ENCODE measurements around the gene TYW1.

Gene TYW1

DNA sequence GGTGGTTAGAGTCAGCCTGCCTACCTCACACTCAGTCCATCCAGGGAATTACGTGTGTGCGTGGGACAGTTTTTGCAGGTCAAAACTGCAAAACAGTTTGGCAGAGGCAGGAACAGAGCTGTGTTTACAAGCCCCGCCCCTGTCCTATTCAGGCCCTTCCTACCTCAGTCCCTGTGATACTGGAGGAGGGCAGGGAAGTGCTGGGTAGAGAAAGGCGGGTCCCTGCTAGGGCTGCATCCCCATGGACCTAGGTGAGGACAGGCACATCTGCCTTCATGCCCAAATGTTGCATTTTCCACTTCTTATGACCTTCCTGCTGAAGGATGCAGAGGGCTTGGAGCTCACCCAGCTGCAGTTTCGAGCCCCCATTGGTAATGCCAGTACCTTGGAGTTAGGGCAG lies 26.3 kb upstream of the TYW1 start:
- Histone ChIP-seq H3K4me1 (ENCODE audit: control insufficient read depth, insufficient read depth, low read length) (no peaks in the 10 kb centered on the region), H3K27ac (ENCODE audit: extremely low read depth, low read depth, low read length) (no peak overlapping the region), H3K4me3 (ENCODE audit: low read depth, low read length) (no peak overlapping the region), H3K36me3 (ENCODE audit: control insufficient read depth in 2 of 2, insufficient read depth in 1 of 2, low read length in 2 of 2) (no peaks in the 10 kb centered on the region), H3K9me3 (ENCODE audit: control insufficient read depth, insufficient read depth, low read depth, low read length) (no peaks in the 10 kb centered on the region)
- ChIA-PET POLR2A (no interaction called here), CTCF (no interaction called here)
- TF ChIP-seq, protein P1, sequence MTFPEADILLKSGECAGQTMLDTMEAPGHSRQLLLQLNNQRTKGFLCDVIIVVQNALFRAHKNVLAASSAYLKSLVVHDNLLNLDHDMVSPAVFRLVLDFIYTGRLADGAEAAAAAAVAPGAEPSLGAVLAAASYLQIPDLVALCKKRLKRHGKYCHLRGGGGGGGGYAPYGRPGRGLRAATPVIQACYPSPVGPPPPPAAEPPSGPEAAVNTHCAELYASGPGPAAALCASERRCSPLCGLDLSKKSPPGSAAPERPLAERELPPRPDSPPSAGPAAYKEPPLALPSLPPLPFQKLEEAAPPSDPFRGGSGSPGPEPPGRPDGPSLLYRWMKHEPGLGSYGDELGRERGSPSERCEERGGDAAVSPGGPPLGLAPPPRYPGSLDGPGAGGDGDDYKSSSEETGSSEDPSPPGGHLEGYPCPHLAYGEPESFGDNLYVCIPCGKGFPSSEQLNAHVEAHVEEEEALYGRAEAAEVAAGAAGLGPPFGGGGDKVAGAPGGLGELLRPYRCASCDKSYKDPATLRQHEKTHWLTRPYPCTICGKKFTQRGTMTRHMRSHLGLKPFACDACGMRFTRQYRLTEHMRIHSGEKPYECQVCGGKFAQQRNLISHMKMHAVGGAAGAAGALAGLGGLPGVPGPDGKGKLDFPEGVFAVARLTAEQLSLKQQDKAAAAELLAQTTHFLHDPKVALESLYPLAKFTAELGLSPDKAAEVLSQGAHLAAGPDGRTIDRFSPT (tag by site-specific recombination; IDR thresholded peaks at IDR 0.05), result no peak
- TF ChIP-seq ZSCAN23 (tag by site-specific recombination; IDR thresholded peaks at IDR 0.05) (no peak), ZNF221 (tag by site-specific recombination; IDR thresholded peaks at IDR 0.05; ENCODE audit: borderline replicate concordance) (no peak), BCL11A (tag by site-specific recombination; IDR thresholded peaks at IDR 0.05; ENCODE audit: low read depth) (no peak), RBAK (tag by site-specific recombination; IDR thresholded peaks at IDR 0.05) (no peak), ZNF600 (tag by site-specific recombination; IDR thresholded peaks at IDR 0.05) (no peak), ZNF202 (tag by site-specific recombination; IDR thresholded peaks at IDR 0.05; ENCODE audit: borderline replicate concordance) (no peak), ZNF830 (tag by site-specific recombination; IDR thresholded peaks at IDR 0.05; ENCODE audit: low read depth) (no peak), ZNF433 (tag by site-specific recombination; IDR thresholded peaks at IDR 0.05; ENCODE audit: low read depth) (no peak), MYNN (tag by site-specific recombination; IDR thresholded peaks at IDR 0.05; ENCODE audit: borderline replicate concordance) (no peak), ZNF623 (tag by site-specific recombination; IDR thresholded peaks at IDR 0.05) (no peak)
- TF ChIP-seq, protein P2, sequence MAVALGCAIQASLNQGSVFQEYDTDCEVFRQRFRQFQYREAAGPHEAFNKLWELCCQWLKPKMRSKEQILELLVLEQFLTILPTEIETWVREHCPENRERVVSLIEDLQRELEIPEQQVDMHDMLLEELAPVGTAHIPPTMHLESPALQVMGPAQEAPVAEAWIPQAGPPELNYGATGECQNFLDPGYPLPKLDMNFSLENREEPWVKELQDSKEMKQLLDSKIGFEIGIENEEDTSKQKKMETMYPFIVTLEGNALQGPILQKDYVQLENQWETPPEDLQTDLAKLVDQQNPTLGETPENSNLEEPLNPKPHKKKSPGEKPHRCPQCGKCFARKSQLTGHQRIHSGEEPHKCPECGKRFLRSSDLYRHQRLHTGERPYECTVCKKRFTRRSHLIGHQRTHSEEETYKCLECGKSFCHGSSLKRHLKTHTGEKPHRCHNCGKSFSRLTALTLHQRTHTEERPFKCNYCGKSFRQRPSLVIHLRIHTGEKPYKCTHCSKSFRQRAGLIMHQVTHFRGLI (tag by site-specific recombination; IDR thresholded peaks at IDR 0.05), result no peak
- TF ChIP-seq, protein P3, sequence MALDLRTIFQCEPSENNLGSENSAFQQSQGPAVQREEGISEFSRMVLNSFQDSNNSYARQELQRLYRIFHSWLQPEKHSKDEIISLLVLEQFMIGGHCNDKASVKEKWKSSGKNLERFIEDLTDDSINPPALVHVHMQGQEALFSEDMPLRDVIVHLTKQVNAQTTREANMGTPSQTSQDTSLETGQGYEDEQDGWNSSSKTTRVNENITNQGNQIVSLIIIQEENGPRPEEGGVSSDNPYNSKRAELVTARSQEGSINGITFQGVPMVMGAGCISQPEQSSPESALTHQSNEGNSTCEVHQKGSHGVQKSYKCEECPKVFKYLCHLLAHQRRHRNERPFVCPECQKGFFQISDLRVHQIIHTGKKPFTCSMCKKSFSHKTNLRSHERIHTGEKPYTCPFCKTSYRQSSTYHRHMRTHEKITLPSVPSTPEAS (tag by site-specific recombination; IDR thresholded peaks at IDR 0.05), result no peak
- TF ChIP-seq, protein P4, sequence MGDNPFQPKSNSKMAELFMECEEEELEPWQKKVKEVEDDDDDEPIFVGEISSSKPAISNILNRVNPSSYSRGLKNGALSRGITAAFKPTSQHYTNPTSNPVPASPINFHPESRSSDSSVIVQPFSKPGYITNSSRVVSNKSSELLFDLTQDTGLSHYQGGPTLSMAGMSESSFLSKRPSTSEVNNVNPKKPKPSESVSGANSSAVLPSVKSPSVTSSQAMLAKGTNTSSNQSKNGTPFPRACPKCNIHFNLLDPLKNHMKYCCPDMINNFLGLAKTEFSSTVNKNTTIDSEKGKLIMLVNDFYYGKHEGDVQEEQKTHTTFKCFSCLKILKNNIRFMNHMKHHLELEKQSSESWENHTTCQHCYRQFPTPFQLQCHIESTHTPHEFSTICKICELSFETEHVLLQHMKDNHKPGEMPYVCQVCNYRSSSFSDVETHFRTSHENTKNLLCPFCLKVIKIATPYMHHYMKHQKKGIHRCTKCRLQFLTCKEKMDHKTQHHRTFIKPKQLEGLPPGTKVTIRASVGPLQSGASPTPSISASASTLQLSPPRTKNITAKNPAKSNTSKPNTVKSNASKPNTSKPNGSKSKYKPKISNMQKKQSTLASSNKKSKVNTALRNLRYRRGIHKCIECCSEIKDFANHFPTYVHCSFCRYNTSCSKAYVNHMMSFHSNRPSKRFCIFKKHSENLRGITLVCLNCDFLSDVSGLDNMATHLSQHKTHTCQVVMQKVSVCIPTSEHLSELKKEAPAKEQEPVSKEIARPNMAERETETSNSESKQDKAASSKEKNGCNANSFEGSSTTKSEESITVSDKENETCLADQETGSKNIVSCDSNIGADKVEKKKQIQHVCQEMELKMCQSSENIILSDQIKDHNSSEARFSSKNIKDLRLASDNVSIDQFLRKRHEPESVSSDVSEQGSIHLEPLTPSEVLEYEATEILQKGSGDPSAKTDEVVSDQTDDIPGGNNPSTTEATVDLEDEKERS (tag by site-specific recombination; IDR thresholded peaks at IDR 0.05), result no peak

DNA sequence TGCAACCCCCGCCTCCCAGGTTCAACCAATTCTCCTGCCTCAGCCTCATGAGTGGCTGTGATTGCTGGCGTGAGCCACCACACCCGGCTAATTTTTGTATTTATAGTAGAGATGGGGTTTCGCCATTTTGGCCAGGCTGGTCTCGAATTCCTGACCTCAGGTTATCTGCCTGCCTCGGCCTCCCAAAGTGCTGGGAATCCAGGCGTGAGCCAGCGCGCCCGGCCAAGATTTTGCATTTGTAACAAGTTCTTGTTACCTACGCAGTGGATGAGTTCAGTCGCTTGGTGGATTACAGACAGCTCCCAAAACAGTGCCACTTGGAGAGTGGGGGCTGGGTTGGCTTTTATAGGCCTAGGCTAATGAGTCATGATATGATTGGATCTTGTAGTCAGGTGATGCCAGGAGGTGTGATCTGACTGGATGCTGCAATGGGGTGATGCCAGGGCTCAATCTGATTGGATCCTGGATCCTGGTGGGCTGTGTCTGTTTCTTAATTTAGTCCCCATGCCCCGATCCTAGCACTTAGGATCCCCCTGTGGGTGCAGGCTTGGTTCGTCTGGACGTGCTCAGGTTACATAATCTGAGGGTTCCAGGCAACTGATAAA lies 21.5 kb upstream of the TYW1 start:
- ChIA-PET POLR2A (no interaction called here), CTCF (no interaction called here)
- H3K4me1 ChIP-seq (ENCODE audit: control insufficient read depth, insufficient read depth, low read length), result no peaks in the 10 kb centered on the region
- no peaks in the 10 kb centered on the region for H3K36me3 ChIP-seq (ENCODE audit: control insufficient read depth in 2 of 2, insufficient read depth in 1 of 2, low read length in 2 of 2)
- H3K9me3 ChIP-seq (ENCODE audit: control insufficient read depth, insufficient read depth, low read depth, low read length), result no peaks in the 10 kb centered on the region
- no peak overlapping the region for H3K4me3 ChIP-seq (ENCODE audit: low read depth, low read length)
- no peak overlapping the region for H3K27ac ChIP-seq (ENCODE audit: extremely low read depth, low read depth, low read length)
- no peak for TF ChIP-seq OSR2 (tag by site-specific recombination; IDR thresholded peaks at IDR 0.05)
- TF ChIP-seq ZNF473 (tag by site-specific recombination; IDR thresholded peaks at IDR 0.05), result no peak
- TF ChIP-seq ZNF660 (tag by site-specific recombination; IDR thresholded peaks at IDR 0.05), result no peak
- TF ChIP-seq WT1 (tag by site-specific recombination; IDR thresholded peaks at IDR 0.05), result no peak
- no peak for TF ChIP-seq ZNF239 (tag by site-specific recombination; IDR thresholded peaks at IDR 0.05)
- no peak for TF ChIP-seq ZNF843 (tag by site-specific recombination; IDR thresholded peaks at IDR 0.05)
- TF ChIP-seq, protein P5, sequence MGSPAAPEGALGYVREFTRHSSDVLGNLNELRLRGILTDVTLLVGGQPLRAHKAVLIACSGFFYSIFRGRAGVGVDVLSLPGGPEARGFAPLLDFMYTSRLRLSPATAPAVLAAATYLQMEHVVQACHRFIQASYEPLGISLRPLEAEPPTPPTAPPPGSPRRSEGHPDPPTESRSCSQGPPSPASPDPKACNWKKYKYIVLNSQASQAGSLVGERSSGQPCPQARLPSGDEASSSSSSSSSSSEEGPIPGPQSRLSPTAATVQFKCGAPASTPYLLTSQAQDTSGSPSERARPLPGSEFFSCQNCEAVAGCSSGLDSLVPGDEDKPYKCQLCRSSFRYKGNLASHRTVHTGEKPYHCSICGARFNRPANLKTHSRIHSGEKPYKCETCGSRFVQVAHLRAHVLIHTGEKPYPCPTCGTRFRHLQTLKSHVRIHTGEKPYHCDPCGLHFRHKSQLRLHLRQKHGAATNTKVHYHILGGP (tag by site-specific recombination; IDR thresholded peaks at IDR 0.05), result no peak
- TF ChIP-seq EGR2 (tag by site-specific recombination; IDR thresholded peaks at IDR 0.05; ENCODE audit: low read depth), result no peak
- TF ChIP-seq, protein P6, sequence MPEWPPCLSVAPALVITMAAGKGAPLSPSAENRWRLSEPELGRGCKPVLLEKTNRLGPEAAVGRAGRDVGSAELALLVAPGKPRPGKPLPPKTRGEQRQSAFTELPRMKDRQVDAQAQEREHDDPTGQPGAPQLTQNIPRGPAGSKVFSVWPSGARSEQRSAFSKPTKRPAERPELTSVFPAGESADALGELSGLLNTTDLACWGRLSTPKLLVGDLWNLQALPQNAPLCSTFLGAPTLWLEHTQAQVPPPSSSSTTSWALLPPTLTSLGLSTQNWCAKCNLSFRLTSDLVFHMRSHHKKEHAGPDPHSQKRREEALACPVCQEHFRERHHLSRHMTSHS (tag by site-specific recombination; IDR thresholded peaks at IDR 0.05), result no peak
- TF ChIP-seq, protein P7, sequence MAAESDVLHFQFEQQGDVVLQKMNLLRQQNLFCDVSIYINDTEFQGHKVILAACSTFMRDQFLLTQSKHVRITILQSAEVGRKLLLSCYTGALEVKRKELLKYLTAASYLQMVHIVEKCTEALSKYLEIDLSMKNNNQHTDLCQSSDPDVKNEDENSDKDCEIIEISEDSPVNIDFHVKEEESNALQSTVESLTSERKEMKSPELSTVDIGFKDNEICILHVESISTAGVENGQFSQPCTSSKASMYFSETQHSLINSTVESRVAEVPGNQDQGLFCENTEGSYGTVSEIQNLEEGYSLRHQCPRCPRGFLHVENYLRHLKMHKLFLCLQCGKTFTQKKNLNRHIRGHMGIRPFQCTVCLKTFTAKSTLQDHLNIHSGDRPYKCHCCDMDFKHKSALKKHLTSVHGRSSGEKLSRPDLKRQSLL (tag by site-specific recombination; IDR thresholded peaks at IDR 0.05), result no peak
- TF ChIP-seq ZBTB1 (tag by site-specific recombination; IDR thresholded peaks at IDR 0.05), result no peak

All from HEK293 (cell line).